NCI-H1092 treated with DMSO at 0.1 percent for 48 hours (cell line): ENCODE measurements around the gene MYO1E.
"Not testable (repeated sequence)": the region's sequence is repeated elsewhere in the genome, so short reads cannot be mapped to it uniquely, and the experiment has no call there.

ENCODE experiments used
- DNase-seq: peaks from one replicate; lab custom pipeline; 2025; lab: John Stamatoyannopoulos, UW

MYO1E gene

GRCh38 chr15:59387196-59387878 lies 14.7 kb upstream of the MYO1E start:
- not testable (repeated sequence) for DNase-seq

GRCh38 chr15:59385171-59385570 lies 12.5 kb upstream of the MYO1E start:
- no peak for DNase-seq

- DNase-seq: no peak
Observed at GRCh38 chr15:59384507-59384906, 11.8 kb upstream of the MYO1E start.

GRCh38 chr15:59380902-59381610 lies 8.4 kb upstream of the MYO1E start:
- no peak for DNase-seq

- no peak for DNase-seq
Observed at GRCh38 chr15:59379531-59379930, 6.9 kb upstream of the MYO1E start.

GRCh38 chr15:59378855-59379254 lies 6.2 kb upstream of the MYO1E start:
- DNase-seq: no peak

- DNase-seq: no peak
Observed at GRCh38 chr15:59377924-59378323, 5.3 kb upstream of the MYO1E start.

GRCh38 chr15:59376733-59377132 lies 4.1 kb upstream of the MYO1E start:
- no peak for DNase-seq

- DNase-seq: no peak
Observed at GRCh38 chr15:59373215-59373614, 544 bp upstream of the MYO1E start.

GRCh38 chr15:59371458-59372351 lies 966 bp downstream of the MYO1E start:
- DNase-seq: no peak

- no peak for DNase-seq
Observed at GRCh38 chr15:59369597-59369996, 3.1 kb downstream of the MYO1E start.

GRCh38 chr15:59367022-59367451 lies 5.6 kb downstream of the MYO1E start:
- no peak for DNase-seq

GRCh38 chr15:59366333-59367021 lies 6.2 kb downstream of the MYO1E start:
- no peak for DNase-seq

GRCh38 chr15:59364248-59364647 lies 8.4 kb downstream of the MYO1E start:
- DNase-seq: no peak

GRCh38 chr15:59362331-59362730 lies 10.3 kb downstream of the MYO1E start:
- no peak for DNase-seq

GRCh38 chr15:59360896-59361295 lies 11.8 kb downstream of the MYO1E start:
- no peak for DNase-seq

GRCh38 chr15:59360305-59360704 lies 12.4 kb downstream of the MYO1E start:
- no peak for DNase-seq

GRCh38 chr15:59355730-59356129 lies 16.9 kb downstream of the MYO1E start:
- DNase-seq: no peak

- no peak for DNase-seq
Observed at GRCh38 chr15:59354417-59355031, 18.1 kb downstream of the MYO1E start.

GRCh38 chr15:59353994-59354416 lies 18.7 kb downstream of the MYO1E start:
- DNase-seq: no peak

GRCh38 chr15:59352683-59353082 lies 20.0 kb downstream of the MYO1E start:
- DNase-seq: no peak

GRCh38 chr15:59352189-59352588 lies 20.5 kb downstream of the MYO1E start:
- DNase-seq: no peak
